Nephron (organoid): Measurements from ENCODE around the gene SNRNP70.
A peak's percentile ranks its signal among the peaks of the same experiment; 100 is the strongest.

ENCODE experiments used
- H3K27ac Mint-ChIP-seq, 3 experiments: 2 replicates each; pipeline ENCODE4 v1.8.0; 2020; ENCODE audit warnings: mixed read lengths in 3 of 3, mild to moderate bottlenecking in 2 of 3, moderate library complexity in 1 of 3
- H3K27me3 Mint-ChIP-seq: 2 replicates; pipeline ENCODE4 v1.8.0; 2021; ENCODE audit warnings: low read depth, mild to moderate bottlenecking, moderate library complexity, mixed read lengths
- H3K36me3 Mint-ChIP-seq: 2 replicates; pipeline ENCODE4 v1.8.0; 2020; ENCODE audit warnings: low read depth, mixed read lengths
- H3K4me1 Mint-ChIP-seq: 2 replicates; pipeline ENCODE4 v1.8.0; 2020; ENCODE audit warnings: mixed read lengths
- H3K4me3 Mint-ChIP-seq, 3 experiments: 2 replicates each; pipeline ENCODE4 v1.8.0; 2020; ENCODE audit warnings: mild to moderate bottlenecking in 3 of 3, mixed read lengths in 3 of 3, moderate library complexity in 2 of 3
- H3K9me3 Mint-ChIP-seq: 2 replicates; pipeline ENCODE4 v1.8.0; 2020; ENCODE audit warnings: mixed read lengths
- TF ChIP-seq, protein P1 (sequence below), 3 experiments: fragments of 200-600 bp; sonication (generic); IDR thresholded peaks; one replicate each; pipeline ENCODE4 v1.5.0; 2021; ENCODE audit warnings: antibody characterized with exemption in 3 of 3; ENCODE audit not compliant: unreplicated experiment in 3 of 3

Gene SNRNP70

DNA sequence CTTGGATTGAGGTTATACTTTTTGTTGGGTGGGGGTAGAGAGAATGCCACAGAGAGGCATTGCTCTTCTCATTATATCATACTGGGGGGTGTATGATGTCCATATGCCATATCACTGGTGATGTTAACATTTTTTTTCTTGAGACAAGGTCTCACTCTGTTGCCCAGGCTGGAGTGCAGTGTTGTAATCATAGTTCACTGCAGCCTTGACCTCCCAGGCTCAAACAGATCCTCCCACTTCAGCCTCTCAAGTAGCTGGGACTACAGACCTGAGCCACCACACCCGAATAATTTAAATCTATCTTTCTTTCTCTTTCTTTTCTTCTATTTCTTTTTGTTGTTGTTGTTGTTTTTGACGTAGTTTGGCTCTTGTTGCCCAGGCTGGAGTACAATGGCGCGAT lies 4.9 kb upstream of the SNRNP70 start:
- Mint-ChIP-seq H3K4me3 (no peak overlapping the region), H3K36me3 (no peaks in the 10 kb centered on the region), H3K4me1 (peaks cover 4% of the 10 kb centered on the region), H3K27ac (no peak overlapping the region), H3K9me3 (no peaks in the 10 kb centered on the region), H3K27me3 (peaks cover 6% of the 10 kb centered on the region)
- TF ChIP-seq, protein P1, sequence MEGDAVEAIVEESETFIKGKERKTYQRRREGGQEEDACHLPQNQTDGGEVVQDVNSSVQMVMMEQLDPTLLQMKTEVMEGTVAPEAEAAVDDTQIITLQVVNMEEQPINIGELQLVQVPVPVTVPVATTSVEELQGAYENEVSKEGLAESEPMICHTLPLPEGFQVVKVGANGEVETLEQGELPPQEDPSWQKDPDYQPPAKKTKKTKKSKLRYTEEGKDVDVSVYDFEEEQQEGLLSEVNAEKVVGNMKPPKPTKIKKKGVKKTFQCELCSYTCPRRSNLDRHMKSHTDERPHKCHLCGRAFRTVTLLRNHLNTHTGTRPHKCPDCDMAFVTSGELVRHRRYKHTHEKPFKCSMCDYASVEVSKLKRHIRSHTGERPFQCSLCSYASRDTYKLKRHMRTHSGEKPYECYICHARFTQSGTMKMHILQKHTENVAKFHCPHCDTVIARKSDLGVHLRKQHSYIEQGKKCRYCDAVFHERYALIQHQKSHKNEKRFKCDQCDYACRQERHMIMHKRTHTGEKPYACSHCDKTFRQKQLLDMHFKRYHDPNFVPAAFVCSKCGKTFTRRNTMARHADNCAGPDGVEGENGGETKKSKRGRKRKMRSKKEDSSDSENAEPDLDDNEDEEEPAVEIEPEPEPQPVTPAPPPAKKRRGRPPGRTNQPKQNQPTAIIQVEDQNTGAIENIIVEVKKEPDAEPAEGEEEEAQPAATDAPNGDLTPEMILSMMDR (IDR thresholded peaks at IDR 0.05; ENCODE audit: unreplicated experiment in 3 of 3): no peak

DNA sequence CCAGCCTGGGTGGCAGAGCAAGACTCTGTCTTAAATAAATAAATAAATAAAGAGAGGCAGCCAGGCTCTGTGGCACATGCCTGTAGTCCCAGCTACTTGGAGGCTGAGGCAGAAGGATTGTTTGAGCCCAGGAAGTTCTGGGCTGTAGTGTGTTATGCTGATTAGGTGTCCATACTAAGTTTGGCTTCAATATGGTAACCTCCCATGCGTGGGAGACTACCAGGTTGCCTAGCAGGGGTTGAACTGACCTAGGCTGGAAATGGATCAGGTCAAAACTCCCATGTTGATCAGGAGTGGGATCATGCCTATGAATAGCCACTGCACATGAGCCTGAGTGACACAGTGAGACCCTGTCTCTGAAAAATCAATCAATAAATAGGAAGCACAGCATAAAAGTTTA lies 4.0 kb upstream of the SNRNP70 start:
- H3K9me3 Mint-ChIP-seq: no peaks in the 10 kb centered on the region
- no peak overlapping the region for H3K27ac Mint-ChIP-seq
- H3K4me1 Mint-ChIP-seq: peaks cover 9% of the 10 kb centered on the region
- peaks cover 5% of the 10 kb centered on the region for H3K27me3 Mint-ChIP-seq
- peaks cover 2% of the 10 kb centered on the region for H3K36me3 Mint-ChIP-seq
- TF ChIP-seq, protein P1 (IDR thresholded peaks at IDR 0.05; ENCODE audit: unreplicated experiment in 3 of 3): no peak
- H3K4me3 Mint-ChIP-seq: peak overlapping the region in 1 of 3 experiments; percentile 1

DNA sequence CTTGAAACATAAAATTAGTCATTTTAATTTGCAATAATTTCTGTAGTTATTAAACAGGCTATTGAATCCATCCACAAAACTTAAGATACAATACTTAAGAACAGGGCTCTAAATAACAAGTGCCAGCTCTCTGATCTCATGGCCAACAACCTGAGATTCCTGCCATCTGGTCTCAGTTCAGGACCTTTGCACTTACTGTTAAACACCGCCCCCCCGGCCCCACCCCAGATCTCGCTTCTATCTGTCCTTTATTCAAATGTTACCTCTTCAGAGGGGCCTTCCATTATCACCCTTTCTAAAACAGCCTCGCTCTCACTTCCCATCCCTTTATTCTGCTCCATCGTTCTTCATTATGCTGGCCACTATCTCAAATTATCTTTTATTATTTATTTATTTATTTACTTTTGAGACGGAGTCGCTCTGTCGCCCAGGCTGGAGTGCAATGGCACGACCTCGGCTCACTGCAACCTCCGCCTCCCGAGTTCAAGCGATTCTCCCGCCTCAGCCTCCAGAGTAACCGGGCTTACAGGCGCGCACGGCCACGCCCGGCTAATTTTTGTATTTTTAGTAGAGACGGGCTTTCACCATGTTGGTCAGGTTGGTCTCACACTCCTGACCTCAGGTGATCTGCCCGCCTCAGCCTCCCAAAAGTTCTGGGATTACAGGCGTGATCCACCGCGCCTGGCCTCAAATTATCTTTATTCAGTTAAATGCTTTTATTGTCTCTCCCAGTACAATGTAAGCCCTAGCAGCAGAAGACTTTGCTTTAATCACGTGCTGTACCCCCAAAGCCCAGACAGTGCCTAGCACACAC lies 838 bp upstream of the SNRNP70 start:
- peak overlapping the region; percentile 80 to 93 (median 92) for H3K27ac Mint-ChIP-seq
- H3K36me3 Mint-ChIP-seq: peaks cover 22% of the 10 kb centered on the region
- H3K9me3 Mint-ChIP-seq: no peaks in the 10 kb centered on the region
- H3K4me3 Mint-ChIP-seq: peak overlapping the region; percentile 75 to 99 (median 80)
- peaks cover 24% of the 10 kb centered on the region for H3K4me1 Mint-ChIP-seq
- H3K27me3 Mint-ChIP-seq: peaks cover 5% of the 10 kb centered on the region
- TF ChIP-seq, protein P1 (IDR thresholded peaks at IDR 0.05; ENCODE audit: unreplicated experiment in 3 of 3): no peak

DNA sequence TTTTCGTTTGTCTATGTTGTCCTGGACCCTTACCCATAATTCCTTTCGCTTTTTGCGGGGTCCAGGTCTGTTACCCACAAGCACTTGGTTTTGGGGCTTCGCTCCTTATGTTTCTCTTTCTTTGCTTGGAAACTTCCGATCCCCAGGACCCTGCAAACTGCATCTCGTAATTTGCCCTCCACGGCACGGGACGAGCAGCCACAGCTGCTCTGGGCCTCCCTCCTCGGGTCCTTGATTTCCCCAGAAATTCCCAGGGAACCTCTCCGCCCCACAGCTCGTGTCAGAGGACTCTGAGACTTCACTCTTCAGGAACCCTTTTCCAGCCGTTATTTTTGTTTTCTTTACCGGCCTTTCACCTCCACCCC lies 599 bp downstream of the SNRNP70 start:
- Mint-ChIP-seq H3K4me1 (peaks cover 24% of the 10 kb centered on the region), H3K27ac (peak overlapping the region; percentile 80 to 93 (median 92)), H3K9me3 (no peaks in the 10 kb centered on the region), H3K27me3 (no peaks in the 10 kb centered on the region), H3K4me3 (peak overlapping the region; percentile 75 to 99 (median 80)), H3K36me3 (peaks cover 34% of the 10 kb centered on the region)
- TF ChIP-seq, protein P1 (IDR thresholded peaks at IDR 0.05; ENCODE audit: unreplicated experiment in 3 of 3): no peak

DNA sequence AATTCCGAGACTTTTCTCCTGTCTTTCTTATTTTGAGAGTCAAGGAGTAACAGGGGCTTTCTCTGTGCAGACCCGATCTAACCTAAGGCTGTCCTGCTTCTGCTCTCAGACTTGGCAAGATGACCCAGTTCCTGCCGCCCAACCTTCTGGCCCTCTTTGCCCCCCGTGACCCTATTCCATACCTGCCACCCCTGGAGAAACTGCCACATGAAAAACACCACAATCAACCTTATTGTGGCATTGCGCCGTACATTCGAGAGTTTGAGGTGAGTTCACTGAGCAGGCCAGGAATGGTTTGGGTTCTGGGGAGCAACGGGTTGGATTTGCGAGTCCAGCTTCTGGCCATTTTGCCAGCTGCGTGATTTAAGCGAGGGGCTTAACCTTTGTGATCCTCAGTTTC lies 1.0 kb downstream of the SNRNP70 start:
- TF ChIP-seq, protein P1 (IDR thresholded peaks at IDR 0.05; ENCODE audit: unreplicated experiment in 3 of 3): no peak
- H3K9me3 Mint-ChIP-seq: no peaks in the 10 kb centered on the region
- peak overlapping the region; percentile 80 to 93 (median 92) for H3K27ac Mint-ChIP-seq
- peaks cover 38% of the 10 kb centered on the region for H3K36me3 Mint-ChIP-seq
- peak overlapping the region; percentile 75 to 99 (median 80) for H3K4me3 Mint-ChIP-seq
- peaks cover 24% of the 10 kb centered on the region for H3K4me1 Mint-ChIP-seq
- H3K27me3 Mint-ChIP-seq: no peaks in the 10 kb centered on the region
